GM23338 (cell line): ENCODE measurements around the gene SRPK2.

Experiments
- CREB1 ChIP-seq: fragments of 250-450 bp; sonication (Bioruptor Pico); IDR thresholded peaks from 2 replicates; pipeline ENCODE4 v1.5.0; 2020; ENCODE audit warnings: low read depth, mild to moderate bottlenecking, moderate library complexity
- EZH2 ChIP-seq: fragments of 200-600 bp; sonication (generic); IDR thresholded peaks from one replicate; pipeline ENCODE4 v1.8.0; 2017; ENCODE audit warnings: antibody characterized with exemption, mild to moderate bottlenecking, low read depth; ENCODE audit not compliant: unreplicated experiment
- EZH2phosphoT487 ChIP-seq: fragments of 200-600 bp; sonication (generic); IDR thresholded peaks from one replicate; pipeline ENCODE4 v1.8.1; 2018; ENCODE audit warnings: antibody characterized with exemption; ENCODE audit not compliant: unreplicated experiment
- JUNB ChIP-seq: IDR thresholded peaks from one replicate; pipeline ENCODE4 v1.6.1; 2016; ENCODE audit warnings: antibody characterized with exemption; ENCODE audit not compliant: unreplicated experiment
- POLR2AphosphoS5 ChIP-seq: IDR thresholded peaks from 2 replicates; pipeline ENCODE4 v1.6.1; 2016; ENCODE audit warnings: antibody characterized with exemption, low read depth
- STAT1 ChIP-seq: IDR thresholded peaks from one replicate; pipeline ENCODE4 v1.6.1; 2016; ENCODE audit warnings: antibody characterized with exemption; ENCODE audit not compliant: unreplicated experiment
- ZNF331 ChIP-seq: fragments of 250-450 bp; sonication (Bioruptor Pico); IDR thresholded peaks from 2 replicates; pipeline ENCODE4 v1.5.0; 2020; ENCODE audit warnings: low read depth, mild to moderate bottlenecking, moderate library complexity
- TF ChIP-seq, protein P1 (sequence below), 2 experiments: fragments of 200-600 bp in 1 of 2; sonication (generic) in 1 of 2; conservative IDR thresholded peaks; 2 replicates each; pipeline versions ENCODE4 v1.5.1 to v1.6.1; 2016 to 2017; ENCODE audit warnings: antibody characterized with exemption in 2 of 2, low read depth in 2 of 2, mild to moderate bottlenecking in 2 of 2, moderate library complexity in 1 of 2
- TF ChIP-seq, protein P2 (sequence below): IDR thresholded peaks from 2 replicates; pipeline ENCODE4 v1.6.1; 2016; ENCODE audit warnings: antibody characterized with exemption
- TF ChIP-seq, protein P3 (sequence below): IDR thresholded peaks from one replicate; pipeline ENCODE4 v1.6.1; 2018; ENCODE audit warnings: antibody characterized with exemption; ENCODE audit not compliant: unreplicated experiment

DNA sequence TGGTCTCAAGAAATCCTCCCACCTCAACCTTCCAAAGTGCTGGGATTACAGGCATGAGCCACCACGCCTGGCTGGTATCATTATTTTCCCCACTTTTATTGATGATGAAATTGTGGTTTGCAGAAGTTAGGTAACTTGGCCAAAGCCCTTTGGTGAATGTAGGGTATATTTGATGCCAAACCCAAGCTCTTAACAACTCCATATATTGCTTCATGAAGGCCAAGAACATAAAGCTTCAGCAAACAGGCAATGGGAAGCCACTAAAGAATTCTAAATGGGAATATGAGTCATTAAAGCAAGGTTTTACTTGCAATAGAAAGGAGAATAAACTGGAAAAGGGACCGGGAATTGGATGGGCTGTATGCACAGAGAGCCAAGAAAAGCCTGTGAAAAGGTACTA is 232.0 kb downstream of the SRPK2 start:
- TF ChIP-seq, protein P1, sequence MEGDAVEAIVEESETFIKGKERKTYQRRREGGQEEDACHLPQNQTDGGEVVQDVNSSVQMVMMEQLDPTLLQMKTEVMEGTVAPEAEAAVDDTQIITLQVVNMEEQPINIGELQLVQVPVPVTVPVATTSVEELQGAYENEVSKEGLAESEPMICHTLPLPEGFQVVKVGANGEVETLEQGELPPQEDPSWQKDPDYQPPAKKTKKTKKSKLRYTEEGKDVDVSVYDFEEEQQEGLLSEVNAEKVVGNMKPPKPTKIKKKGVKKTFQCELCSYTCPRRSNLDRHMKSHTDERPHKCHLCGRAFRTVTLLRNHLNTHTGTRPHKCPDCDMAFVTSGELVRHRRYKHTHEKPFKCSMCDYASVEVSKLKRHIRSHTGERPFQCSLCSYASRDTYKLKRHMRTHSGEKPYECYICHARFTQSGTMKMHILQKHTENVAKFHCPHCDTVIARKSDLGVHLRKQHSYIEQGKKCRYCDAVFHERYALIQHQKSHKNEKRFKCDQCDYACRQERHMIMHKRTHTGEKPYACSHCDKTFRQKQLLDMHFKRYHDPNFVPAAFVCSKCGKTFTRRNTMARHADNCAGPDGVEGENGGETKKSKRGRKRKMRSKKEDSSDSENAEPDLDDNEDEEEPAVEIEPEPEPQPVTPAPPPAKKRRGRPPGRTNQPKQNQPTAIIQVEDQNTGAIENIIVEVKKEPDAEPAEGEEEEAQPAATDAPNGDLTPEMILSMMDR (conservative IDR thresholded peaks at IDR 0.05; ENCODE audit: low read depth in 2 of 2): no peak
- no peak for TF ChIP-seq EZH2
- no peak for TF ChIP-seq POLR2AphosphoS5
- no peak for TF ChIP-seq ZNF331 (CRISPR knock-in tag)
- TF ChIP-seq EZH2phosphoT487: no peak
- TF ChIP-seq, protein P2, sequence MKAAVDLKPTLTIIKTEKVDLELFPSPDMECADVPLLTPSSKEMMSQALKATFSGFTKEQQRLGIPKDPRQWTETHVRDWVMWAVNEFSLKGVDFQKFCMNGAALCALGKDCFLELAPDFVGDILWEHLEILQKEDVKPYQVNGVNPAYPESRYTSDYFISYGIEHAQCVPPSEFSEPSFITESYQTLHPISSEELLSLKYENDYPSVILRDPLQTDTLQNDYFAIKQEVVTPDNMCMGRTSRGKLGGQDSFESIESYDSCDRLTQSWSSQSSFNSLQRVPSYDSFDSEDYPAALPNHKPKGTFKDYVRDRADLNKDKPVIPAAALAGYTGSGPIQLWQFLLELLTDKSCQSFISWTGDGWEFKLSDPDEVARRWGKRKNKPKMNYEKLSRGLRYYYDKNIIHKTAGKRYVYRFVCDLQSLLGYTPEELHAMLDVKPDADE: no peak
- TF ChIP-seq CREB1: no peak
- TF ChIP-seq, protein P3, sequence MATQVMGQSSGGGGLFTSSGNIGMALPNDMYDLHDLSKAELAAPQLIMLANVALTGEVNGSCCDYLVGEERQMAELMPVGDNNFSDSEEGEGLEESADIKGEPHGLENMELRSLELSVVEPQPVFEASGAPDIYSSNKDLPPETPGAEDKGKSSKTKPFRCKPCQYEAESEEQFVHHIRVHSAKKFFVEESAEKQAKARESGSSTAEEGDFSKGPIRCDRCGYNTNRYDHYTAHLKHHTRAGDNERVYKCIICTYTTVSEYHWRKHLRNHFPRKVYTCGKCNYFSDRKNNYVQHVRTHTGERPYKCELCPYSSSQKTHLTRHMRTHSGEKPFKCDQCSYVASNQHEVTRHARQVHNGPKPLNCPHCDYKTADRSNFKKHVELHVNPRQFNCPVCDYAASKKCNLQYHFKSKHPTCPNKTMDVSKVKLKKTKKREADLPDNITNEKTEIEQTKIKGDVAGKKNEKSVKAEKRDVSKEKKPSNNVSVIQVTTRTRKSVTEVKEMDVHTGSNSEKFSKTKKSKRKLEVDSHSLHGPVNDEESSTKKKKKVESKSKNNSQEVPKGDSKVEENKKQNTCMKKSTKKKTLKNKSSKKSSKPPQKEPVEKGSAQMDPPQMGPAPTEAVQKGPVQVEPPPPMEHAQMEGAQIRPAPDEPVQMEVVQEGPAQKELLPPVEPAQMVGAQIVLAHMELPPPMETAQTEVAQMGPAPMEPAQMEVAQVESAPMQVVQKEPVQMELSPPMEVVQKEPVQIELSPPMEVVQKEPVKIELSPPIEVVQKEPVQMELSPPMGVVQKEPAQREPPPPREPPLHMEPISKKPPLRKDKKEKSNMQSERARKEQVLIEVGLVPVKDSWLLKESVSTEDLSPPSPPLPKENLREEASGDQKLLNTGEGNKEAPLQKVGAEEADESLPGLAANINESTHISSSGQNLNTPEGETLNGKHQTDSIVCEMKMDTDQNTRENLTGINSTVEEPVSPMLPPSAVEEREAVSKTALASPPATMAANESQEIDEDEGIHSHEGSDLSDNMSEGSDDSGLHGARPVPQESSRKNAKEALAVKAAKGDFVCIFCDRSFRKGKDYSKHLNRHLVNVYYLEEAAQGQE: no peak
- TF ChIP-seq JUNB: no peak
- no peak for TF ChIP-seq STAT1
